C4-2B (cell line): Measurements from ENCODE around the gene MICA.
"Not testable (repeated sequence)": the region's sequence is repeated elsewhere in the genome, so short reads cannot be mapped to it uniquely, and the experiment has no call there.

ENCODE experiments used
- H3K27ac ChIP-seq: fragments of 450-650 bp; 2 replicates; pipeline ENCODE4 v1.5.1; 2017
- ZFX ChIP-seq: fragments of 450-650 bp; IDR thresholded peaks from 2 replicates; pipeline ENCODE4 v1.6.1; 2017
- TF ChIP-seq, protein P1 (sequence below): fragments of 450-650 bp; conservative IDR thresholded peaks from 2 replicates; pipeline ENCODE4 v1.5.1; 2017; ENCODE audit warnings: mild to moderate bottlenecking

MICA gene

DNA sequence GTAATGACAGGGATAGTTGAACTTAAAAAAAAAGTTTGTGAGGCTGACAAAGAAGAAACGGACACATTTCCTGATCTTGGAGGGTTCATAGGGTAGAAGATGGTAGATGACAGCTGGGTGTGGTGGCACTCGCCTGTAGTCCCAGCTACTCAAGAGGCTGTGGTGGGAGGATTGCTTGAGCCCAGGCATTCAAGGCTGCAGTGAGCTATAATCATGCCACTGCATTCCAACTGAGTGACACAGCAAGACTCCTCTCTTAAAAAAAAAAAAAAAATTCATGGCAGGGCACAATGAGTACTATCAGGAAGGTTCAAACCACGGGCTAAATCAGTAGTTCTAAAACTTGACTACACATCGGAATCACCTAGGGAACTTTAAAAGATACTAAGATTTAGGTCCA, 2.0 kb upstream of the MICA start:
- no peak overlapping the region for H3K27ac ChIP-seq
- TF ChIP-seq, protein P1, sequence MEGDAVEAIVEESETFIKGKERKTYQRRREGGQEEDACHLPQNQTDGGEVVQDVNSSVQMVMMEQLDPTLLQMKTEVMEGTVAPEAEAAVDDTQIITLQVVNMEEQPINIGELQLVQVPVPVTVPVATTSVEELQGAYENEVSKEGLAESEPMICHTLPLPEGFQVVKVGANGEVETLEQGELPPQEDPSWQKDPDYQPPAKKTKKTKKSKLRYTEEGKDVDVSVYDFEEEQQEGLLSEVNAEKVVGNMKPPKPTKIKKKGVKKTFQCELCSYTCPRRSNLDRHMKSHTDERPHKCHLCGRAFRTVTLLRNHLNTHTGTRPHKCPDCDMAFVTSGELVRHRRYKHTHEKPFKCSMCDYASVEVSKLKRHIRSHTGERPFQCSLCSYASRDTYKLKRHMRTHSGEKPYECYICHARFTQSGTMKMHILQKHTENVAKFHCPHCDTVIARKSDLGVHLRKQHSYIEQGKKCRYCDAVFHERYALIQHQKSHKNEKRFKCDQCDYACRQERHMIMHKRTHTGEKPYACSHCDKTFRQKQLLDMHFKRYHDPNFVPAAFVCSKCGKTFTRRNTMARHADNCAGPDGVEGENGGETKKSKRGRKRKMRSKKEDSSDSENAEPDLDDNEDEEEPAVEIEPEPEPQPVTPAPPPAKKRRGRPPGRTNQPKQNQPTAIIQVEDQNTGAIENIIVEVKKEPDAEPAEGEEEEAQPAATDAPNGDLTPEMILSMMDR, result no peak
- no peak for TF ChIP-seq ZFX

DNA sequence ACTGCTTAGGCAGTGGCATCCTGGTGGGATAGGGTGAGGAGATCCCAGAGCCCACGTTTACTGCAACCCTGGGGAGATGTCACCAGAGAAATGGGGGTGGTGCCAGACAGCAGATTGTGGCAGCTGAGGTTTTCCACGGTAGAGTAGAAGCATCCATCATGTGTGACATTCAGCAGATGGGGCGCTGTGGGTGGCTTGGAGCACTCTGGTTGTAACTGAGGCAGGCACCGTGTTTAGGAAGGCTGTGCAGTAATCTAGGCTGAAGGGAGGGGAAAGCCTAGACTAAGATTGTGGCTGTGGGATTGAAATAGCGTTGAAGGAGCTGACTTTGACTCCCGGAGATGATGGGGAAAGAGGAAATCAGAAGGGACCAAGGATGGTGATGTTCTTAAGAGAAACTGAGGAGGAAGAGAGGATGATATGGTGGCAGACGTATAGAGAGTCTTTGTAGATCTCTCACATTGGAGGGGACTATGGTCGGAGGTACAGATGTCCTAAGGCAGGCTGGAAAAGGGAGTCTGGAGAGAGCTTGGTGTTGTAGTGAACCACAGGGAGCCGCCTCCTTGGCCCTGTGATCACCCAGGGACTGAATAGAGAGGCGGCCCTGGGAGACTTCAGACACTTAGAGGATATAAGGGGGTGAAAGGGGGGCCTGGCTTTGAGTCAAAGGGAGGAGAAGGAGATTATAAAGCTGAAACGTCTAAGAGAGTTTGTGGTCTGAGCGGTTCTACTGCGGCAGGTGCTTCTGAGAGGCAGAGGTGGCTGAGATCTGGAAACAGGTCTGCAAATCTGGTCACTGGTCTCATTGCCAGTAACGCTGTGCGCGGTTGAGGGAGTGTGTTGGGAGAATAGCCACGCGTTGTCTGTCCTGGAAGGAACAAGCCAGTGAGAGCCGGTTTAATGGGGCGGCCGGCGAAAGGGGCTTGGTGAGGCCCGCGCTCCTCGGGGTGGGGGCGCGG, 792 bp upstream of the MICA start:
- H3K27ac ChIP-seq, result peak overlapping the region; percentile 72
- TF ChIP-seq, protein P1, result no peak
- TF ChIP-seq ZFX, result no peak

- peak overlapping the region; percentile 72 for H3K27ac ChIP-seq
These were observed 618 bp downstream of the MICA start for GRCh38 chr6:31404061-31404364.

GRCh38 chr6:31405996-31406395, 2.6 kb downstream of the MICA start:
- TF ChIP-seq, protein P1, result no peak
- TF ChIP-seq ZFX, result no peak
- no peak overlapping the region for H3K27ac ChIP-seq

DNA sequence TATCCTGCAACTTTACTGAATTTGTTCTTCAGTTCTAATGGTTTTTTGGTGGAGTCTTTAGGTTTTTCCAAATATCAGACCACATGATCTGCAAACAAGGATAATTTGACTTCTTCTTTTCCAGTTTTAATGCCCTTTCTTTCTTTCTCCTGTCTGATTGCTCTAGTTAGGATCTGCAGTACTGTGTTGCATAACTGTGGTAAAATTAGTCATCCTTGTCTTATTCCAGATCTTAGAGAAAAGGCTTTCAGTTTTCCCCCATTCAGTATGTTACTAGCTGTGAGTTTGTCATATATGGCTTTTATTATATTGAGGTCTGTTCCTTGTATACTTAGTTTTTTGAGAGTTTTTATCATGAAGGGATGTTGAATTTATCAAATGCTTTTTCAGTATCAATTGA, 4.3 kb downstream of the MICA start:
- TF ChIP-seq, protein P1, result no peak
- TF ChIP-seq ZFX, result no peak
- H3K27ac ChIP-seq, result no peak overlapping the region

GRCh38 chr6:31412506-31412905, 9.1 kb downstream of the MICA start:
- no peak for TF ChIP-seq ZFX
- TF ChIP-seq, protein P1, result no peak
- no peak overlapping the region for H3K27ac ChIP-seq

DNA sequence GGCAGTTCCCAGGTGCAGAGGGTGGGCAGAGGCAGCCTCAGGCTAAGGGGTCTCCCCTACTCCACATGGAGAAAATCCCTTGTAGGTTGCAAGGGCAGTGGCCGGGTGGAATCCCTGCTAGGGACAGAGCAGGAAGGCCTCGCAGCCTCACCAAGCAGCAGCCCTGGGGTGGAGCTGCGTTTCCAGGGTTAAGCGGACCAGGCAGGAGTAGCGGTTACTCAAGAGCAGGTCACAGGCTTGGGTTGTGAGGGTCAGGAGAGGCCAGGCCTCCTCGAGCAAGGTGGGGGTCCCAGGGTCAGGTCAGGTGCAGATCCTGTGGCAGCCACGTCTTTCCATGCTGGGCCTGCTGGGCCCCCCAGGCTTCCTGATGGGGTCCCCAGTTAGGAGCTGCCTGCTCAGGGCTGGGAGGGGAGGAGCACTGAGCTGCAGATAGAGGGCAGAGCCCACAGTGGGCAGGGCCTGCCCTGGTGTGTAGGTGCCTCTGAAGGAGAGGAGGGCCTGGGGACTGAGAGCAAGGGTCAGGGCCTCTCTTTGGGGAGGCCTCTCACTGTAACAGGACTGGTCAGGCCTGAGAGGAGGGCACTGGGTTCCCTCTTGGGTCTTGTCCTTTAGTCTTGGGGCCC, 10.9 kb downstream of the MICA start:
- H3K27ac ChIP-seq, result not testable (repeated sequence)

DNA sequence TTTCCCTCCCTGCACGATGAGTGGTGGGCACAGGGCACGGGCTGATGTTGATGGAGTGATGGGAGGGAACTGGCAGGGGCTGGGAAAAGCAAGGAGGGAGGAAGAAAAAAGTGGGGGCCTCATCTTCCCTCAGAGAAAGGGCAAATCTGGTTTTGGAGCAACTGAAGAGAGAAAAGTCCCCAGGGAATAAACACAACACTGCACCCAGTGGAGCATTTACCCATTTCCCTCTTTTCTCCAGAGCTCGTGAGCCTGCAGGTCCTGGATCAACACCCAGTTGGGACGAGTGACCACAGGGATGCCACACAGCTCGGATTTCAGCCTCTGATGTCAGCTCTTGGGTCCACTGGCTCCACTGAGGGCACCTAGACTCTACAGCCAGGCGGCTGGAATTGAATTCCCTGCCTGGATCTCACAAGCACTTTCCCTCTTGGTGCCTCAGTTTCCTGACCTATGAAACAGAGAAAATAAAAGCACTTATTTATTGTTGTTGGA, 11.4 kb downstream of the MICA start:
- TF ChIP-seq, protein P1, result no peak
- TF ChIP-seq ZFX, result no peak
- no peak overlapping the region for H3K27ac ChIP-seq
